K562 (cell line): ENCODE results near the gene MARS1. TPM values are rescaled to one million over a fixed set of nuclear protein-coding genes. Genes with fewer than 3 reads are reported as not detected.
A peak's percentile ranks its signal among the peaks of the same experiment; 100 is the strongest.

Source experiments
- ATF4 ChIP-seq: fragments of 450-650 bp; formaldehyde crosslinking; IDR thresholded peaks from 2 replicates; pipeline ENCODE4 v1.4.0; 2022; ENCODE audit warnings: mild to moderate bottlenecking, moderate library complexity
- CCNT2 ChIP-seq: IDR thresholded peaks from 2 replicates; pipeline ENCODE4 v1.6.1; 2011; ENCODE audit warnings: borderline replicate concordance, low read depth, mild to moderate bottlenecking, moderate library complexity, mixed read lengths, low read length; ENCODE audit not compliant: insufficient read length; ENCODE audit errors: extremely low read depth
- CEBPB ChIP-seq: fragments of 450-650 bp; IDR thresholded peaks from 2 replicates; pipeline ENCODE4 v1.6.1; 2016; ENCODE audit warnings: missing genetic modification characterization, missing compliant biosample characterization
- CHAMP1 ChIP-seq: fragments of 450-650 bp; IDR thresholded peaks from 2 replicates; pipeline ENCODE4 v1.6.1; 2016; ENCODE audit warnings: mild to moderate bottlenecking
- FOXJ3 ChIP-seq: sonication (generic); formaldehyde crosslinking; IDR thresholded peaks from 2 replicates; pipeline ENCODE4 v1.4.0; 2020; ENCODE audit warnings: mild to moderate bottlenecking, missing genetic modification reagents
- GTF2F1 ChIP-seq: IDR thresholded peaks from 2 replicates; pipeline ENCODE4 v1.6.1; 2011; ENCODE audit warnings: low read depth, low read length, improper control_type of control experiment
- HDAC6 ChIP-seq: IDR thresholded peaks from 2 replicates; pipeline ENCODE4 v1.6.1; 2012; ENCODE audit warnings: low read depth, mild to moderate bottlenecking, control low read depth, inconsistent platforms, low read length, moderate library complexity
- HNRNPH1 ChIP-seq: fragments of 200-400 bp; formaldehyde crosslinking; optimal IDR thresholded peaks from 2 replicates; pipeline ENCODE3; 2017; ENCODE audit warnings: low read depth, mild to moderate bottlenecking, low read length, moderate library complexity
- IFI16 ChIP-seq: fragments of 250-450 bp; sonication (Bioruptor Pico); IDR thresholded peaks from 2 replicates; pipeline ENCODE4 v2.1.2; 2022; ENCODE audit warnings: mild to moderate bottlenecking, inconsistent platforms
- ILK ChIP-seq: fragments of 450-650 bp; IDR thresholded peaks from 2 replicates; pipeline ENCODE4 v1.6.1; 2016; ENCODE audit warnings: missing genetic modification characterization, low read depth, mild to moderate bottlenecking, missing compliant biosample characterization, moderate library complexity, borderline replicate concordance
- JUN ChIP-seq, 2 experiments: sonication (generic) in 1 of 2; formaldehyde crosslinking in 1 of 2; IDR thresholded peaks; 2 replicates each; pipeline versions ENCODE4 v1.6.1 to v1.8.0; 2012 to 2022; ENCODE audit warnings: borderline replicate concordance in 2 of 2, mild to moderate bottlenecking in 2 of 2, improper control_type of control experiment in 1 of 2, low read depth in 1 of 2, low read length in 1 of 2, missing genetic modification reagents in 1 of 2
- KLF1 ChIP-seq: fragments of 450-650 bp; IDR thresholded peaks from 2 replicates; pipeline ENCODE4 v1.6.1; 2016; ENCODE audit warnings: missing genetic modification characterization, missing compliant biosample characterization
- MAFF ChIP-seq: IDR thresholded peaks from 2 replicates; pipeline ENCODE4 v1.6.1; 2012; ENCODE audit warnings: low read length, improper control_type of control experiment
- MBD2 ChIP-seq: sonication (generic); IDR thresholded peaks from 2 replicates; pipeline ENCODE4 v1.6.1; 2016; ENCODE audit warnings: low read depth, borderline replicate concordance
- POLR2AphosphoS2 ChIP-seq: IDR thresholded peaks from 2 replicates; pipeline ENCODE4 v1.6.1; 2012; ENCODE audit warnings: low read length, improper control_type of control experiment
- RNF2 ChIP-seq: sonication (generic); IDR thresholded peaks from 2 replicates; pipeline ENCODE4 v1.6.1; 2016
- SMAD1 ChIP-seq: fragments of 150-350 bp; IDR thresholded peaks from 2 replicates; pipeline ENCODE4 v1.6.1; 2014; ENCODE audit warnings: low read length, low read depth; ENCODE audit not compliant: partially characterized antibody
- SNRNP70 ChIP-seq: fragments of 200-400 bp; formaldehyde crosslinking; optimal IDR thresholded peaks from 2 replicates; pipeline ENCODE3; 2017; ENCODE audit warnings: low read depth, low read length
- TRIM24 ChIP-seq, 2 experiments: fragments of 450-650 bp; IDR thresholded peaks; 2 replicates each; pipeline ENCODE4 v1.6.1; 2016
- USF1 ChIP-seq: sonication (generic); formaldehyde crosslinking; IDR thresholded peaks from 2 replicates; pipeline ENCODE4 v1.9.0; 2022; ENCODE audit warnings: mild to moderate bottlenecking, missing genetic modification reagents
- ZC3H11A ChIP-seq: IDR thresholded peaks from 2 replicates; pipeline ENCODE4 v1.6.1; 2012; ENCODE audit warnings: low read depth, low read length, improper control_type of control experiment
- ZC3H4 ChIP-seq: sonication (generic); formaldehyde crosslinking; IDR thresholded peaks from 2 replicates; pipeline ENCODE4 v1.9.0; 2021; ENCODE audit warnings: missing genetic modification reagents, borderline replicate concordance
- ZKSCAN8 ChIP-seq: fragments of 200-800 bp; sonication (Bioruptor generic); IDR thresholded peaks from 2 replicates; pipeline ENCODE4 v1.6.1; 2016; ENCODE audit warnings: missing genetic modification characterization, missing compliant biosample characterization
- ZNF175 ChIP-seq: fragments of 200-800 bp; sonication (Bioruptor generic); IDR thresholded peaks from 2 replicates; pipeline ENCODE4 v1.6.1; 2016; ENCODE audit warnings: low read depth, mild to moderate bottlenecking, missing genetic modification characterization, missing compliant biosample characterization
- ZNF282 ChIP-seq: sonication (generic); formaldehyde crosslinking; IDR thresholded peaks from 2 replicates; pipeline ENCODE4 v1.8.1; 2023; ENCODE audit warnings: missing genetic modification reagents
- ZNF431 ChIP-seq: sonication (generic); formaldehyde crosslinking; IDR thresholded peaks from 2 replicates; pipeline ENCODE4 v1.8.0; 2022; ENCODE audit warnings: mild to moderate bottlenecking, missing genetic modification reagents
- polyA plus RNA-seq, 8 experiments: library from polyadenylated mRNA; depleted of rRNA in 4 of 8; stranded (reverse) in 5 of 8; unstranded in 3 of 8; fragments of >200 nt; fragmentation: Nextera tagmentation in 2 of 8; fragmentation: Illumina TruSeq in 1 of 8; extraction: Ambion mirVana in 2 of 8; extraction: Trizol in 1 of 8; gene quantifications; 2 replicates each; pipeline versions ENCODE4 v1.2.1 to v1.2.3, GENCODE V29; 2011 to 2014; ENCODE audit warnings: inconsistent platforms in 1 of 8, missing spikeins in 1 of 8
- total RNA-seq, 7 experiments: library from RNA; depleted of rRNA in 6 of 7; stranded (reverse); fragments of >200 nt in 6 of 7; fragmentation: Illumina TruSeq in 2 of 7; extraction: Trizol in 2 of 7; gene quantifications; 2 replicates each; pipeline versions ENCODE4 v1.2.1 to v1.2.3, GENCODE V29; 2011 to 2021; ENCODE audit warnings: low replicate concordance in 1 of 7

The MARS1 gene
- total and polyA plus RNA-seq, 9 of the 15 experiments (the other 6 are each of a cell fraction or from before 2014, with no cell fraction given) = 117 to 382 (median 220) TPM

- TF ChIP-seq CHAMP1 = no peak
- no peak for TF ChIP-seq RNF2
- TF ChIP-seq TRIM24 (IDR thresholded peaks at IDR 0.05) = no peak
- TF ChIP-seq ILK = no peak
- TF ChIP-seq JUN (IDR thresholded peaks at IDR 0.05; ENCODE audit: borderline replicate concordance, low read depth, low read length) = no peak
- peak; percentile 21; the same call in 1 of the 2 replicates for TF ChIP-seq JUN (CRISPR knock-in tag; IDR thresholded peaks at IDR 0.05; ENCODE audit: borderline replicate concordance)
- no peak for TF ChIP-seq IFI16
- TF ChIP-seq ZC3H4 (CRISPR knock-in tag) = 0 out of 2 replicates have a peak, but pooled peaks have one; percentile 8
- no peak for TF ChIP-seq KLF1 (tag)
- TF ChIP-seq FOXJ3 = no peak
- no peak for TF ChIP-seq HDAC6
- TF ChIP-seq CEBPB (tag) = no peak
- TF ChIP-seq ZKSCAN8 (CRISPR knock-in tag) = no peak
- no peak for TF ChIP-seq ZNF431 (CRISPR knock-in tag)
- no peak for TF ChIP-seq ZC3H11A
- no peak for TF ChIP-seq CCNT2
- no peak for TF ChIP-seq ATF4
- TF ChIP-seq ZNF282 (CRISPR knock-in tag) = no peak
- no peak for TF ChIP-seq GTF2F1
- TF ChIP-seq POLR2AphosphoS2 = no peak
- TF ChIP-seq MBD2 = no peak
- TF ChIP-seq HNRNPH1 = no peak
- TF ChIP-seq SMAD1 = peak; percentile 15
- no peak for TF ChIP-seq ZNF175 (CRISPR knock-in tag)
- TF ChIP-seq USF1 (CRISPR knock-in tag) = no peak
- TF ChIP-seq SNRNP70 = no peak
- TF ChIP-seq MAFF = peak; percentile 68; the same call in 1 of the 2 replicates
Measured at GRCh38 chr12:57546438-57547287, 58.8 kb downstream of the MARS1 start, which contains the start of gene DCTN2 (continued).
